Mucosa of descending colon (tissue), 3 donors: ENCODE measurements around the gene DNAI1. TPM values are rescaled to one million over a fixed set of nuclear protein-coding genes. Genes with fewer than 3 reads are reported as not detected.

Experiments
- ATAC-seq: fragments of 200-7000 bp; cut with Tn5 transposase; one replicate; pipeline ENCODE4 v1.9.1; 2020; ENCODE audit warnings: mild to moderate bottlenecking, moderate library complexity
- DNase-seq, 3 donors: peaks; one replicate each; pipeline ENCODE4 v3.0.0-alpha.2; 2020
- H3K36me3 ChIP-seq: fragments of 200-600 bp; one replicate; pipeline ENCODE4 v1.8.0; 2021; ENCODE audit warnings: low read depth, mild to moderate bottlenecking
- H3K4me1 ChIP-seq: fragments of 200-600 bp; one replicate; pipeline ENCODE4 v1.8.0; 2021; ENCODE audit warnings: low read depth, mild to moderate bottlenecking
- H3K4me3 ChIP-seq: fragments of 200-600 bp; one replicate; pipeline ENCODE4 v1.8.0; 2021; ENCODE audit warnings: mild to moderate bottlenecking
- H3K9me3 ChIP-seq: fragments of 200-600 bp; one replicate; pipeline ENCODE4 v1.8.0; 2021; ENCODE audit warnings: mild to moderate bottlenecking
- CTCF ChIP-seq: fragments of 200-600 bp; IDR thresholded peaks from one replicate; pipeline ENCODE4 v1.8.0; 2022; ENCODE audit warnings: antibody characterized with exemption, mild to moderate bottlenecking
- intact Hi-C, 2 donors: fragments of 100-400 bp; cut with DNase I in 1 of 2; cut with micrococcal nuclease in 1 of 2; formaldehyde crosslinking; loops; one replicate each; pipeline versions ENCODE4 v1.11.0 to v1.11.1; 2022; cut with DNase I, micrococcal nuclease
- total RNA-seq, 3 donors: library from RNA; stranded (reverse); fragmentation: NEBNext Ultra II Directional in 2 of 3; extraction: Animal tissue kit (Norgen Biotek cat#: 25700) in 2 of 3; gene quantifications; one replicate each; pipeline versions ENCODE4 v1.2.1 to v1.2.4, GENCODE V29; 2021 to 2023
- donor health status: DM: no; HTN: no; CAD: no; lungs with moderate emphysema.
- donor health status: DM: no; HTN: no; CAD: no.
- donor health status: DM: no; HTN: yes; CAD: no.

DNAI1 gene
- total RNA-seq, 3 donors from 2014 or later: not detected

DNA sequence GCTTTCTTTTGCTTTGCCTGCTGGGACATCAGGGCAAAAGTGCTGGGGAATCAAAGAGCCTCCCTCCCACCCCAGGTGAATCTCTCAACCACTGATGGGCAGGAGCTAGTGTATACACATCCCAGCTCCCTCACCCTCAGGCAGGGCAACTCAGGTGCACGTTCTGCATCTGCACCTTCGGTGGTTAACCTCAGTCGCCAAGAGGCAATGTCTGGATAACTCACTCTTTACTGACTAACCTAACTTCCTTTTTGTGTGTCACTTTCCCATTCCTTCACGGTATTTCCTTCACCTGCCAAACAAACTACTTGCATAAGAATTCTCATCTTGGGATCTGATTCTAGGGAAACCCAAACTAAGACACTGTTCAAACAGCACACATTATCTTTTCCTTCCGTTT is 104.7 kb downstream of the DNAI1 start:
- peak in 1 of 3 donors; percentile 17 for DNase-seq
- peaks cover 14% of the 10 kb centered on the region for H3K4me1 ChIP-seq
- no peak for ATAC-seq
- no peak for TF ChIP-seq CTCF
- no peaks in the 10 kb centered on the region for H3K9me3 ChIP-seq
- intact Hi-C loops: no loop called here
- no peak overlapping the region for H3K4me3 ChIP-seq
- no peaks in the 10 kb centered on the region for H3K36me3 ChIP-seq

DNA sequence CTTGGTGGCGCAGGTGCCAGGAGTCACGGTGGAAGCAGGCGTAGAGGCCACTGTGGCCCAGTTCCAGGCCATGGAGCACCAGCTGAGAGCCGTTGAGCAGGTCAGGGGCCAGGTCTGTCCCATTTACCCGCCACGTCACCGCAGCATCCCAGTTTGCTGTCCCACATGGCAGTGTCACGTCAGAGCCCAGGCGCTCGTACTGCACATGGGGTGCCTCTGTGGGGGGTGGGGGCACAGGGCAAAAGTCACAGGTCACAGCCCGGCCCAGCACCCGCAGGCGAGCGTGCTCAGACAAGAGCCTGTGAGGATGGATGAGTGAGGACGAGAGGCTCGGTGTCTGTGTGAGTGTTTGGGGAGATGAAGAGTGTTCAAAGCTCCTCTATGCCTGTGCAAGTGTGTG is 106.0 kb downstream of the DNAI1 start:
- peak in 2 of 3 donors; percentile 16 to 34 for DNase-seq
- H3K4me1 ChIP-seq: peaks cover 10% of the 10 kb centered on the region
- intact Hi-C loops: no loop called here

DNA sequence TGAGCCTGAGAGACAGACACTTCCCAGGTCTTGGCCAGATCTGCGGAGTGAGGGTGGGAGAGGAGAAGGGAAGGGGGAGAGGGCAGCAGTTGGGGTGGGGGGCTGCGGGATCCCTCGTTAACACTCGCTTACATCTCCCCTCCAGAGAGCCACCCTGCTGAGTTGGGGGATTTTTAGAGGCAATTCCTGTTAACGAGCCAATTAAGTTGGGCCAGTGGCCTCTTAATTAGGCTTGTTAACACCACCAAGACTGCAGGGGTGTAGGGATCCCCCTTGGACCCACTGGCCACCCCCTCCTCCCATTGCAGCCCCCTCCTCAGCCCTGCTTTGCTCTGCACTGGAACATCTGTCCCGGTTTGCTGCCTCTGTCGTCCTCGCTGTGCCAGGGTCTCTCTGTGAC is 107.3 kb downstream of the DNAI1 start:
- no peak for TF ChIP-seq CTCF
- Histone ChIP-seq H3K4me3 (no peak overlapping the region), H3K9me3 (no peaks in the 10 kb centered on the region), H3K4me1 (peaks cover 3% of the 10 kb centered on the region), H3K36me3 (no peaks in the 10 kb centered on the region)
- DNase-seq (no peak), ATAC-seq (no peak)
- intact Hi-C loops: no loop called here

More for the DNA sequence above, 106.0 kb downstream of the DNAI1 start:
- no peak for ATAC-seq
- Histone ChIP-seq H3K4me3 (no peak overlapping the region), H3K9me3 (no peaks in the 10 kb centered on the region), H3K36me3 (no peaks in the 10 kb centered on the region)
- TF ChIP-seq CTCF: no peak

- ATAC-seq (no peak), DNase-seq (peak in 1 of 3 donors; percentile 27)
- intact Hi-C loops: no loop called here
- peaks cover 5% of the 10 kb centered on the region for H3K4me1 ChIP-seq
- no peak overlapping the region for H3K4me3 ChIP-seq
- H3K9me3 ChIP-seq: no peaks in the 10 kb centered on the region
- no peaks in the 10 kb centered on the region for H3K36me3 ChIP-seq
- no peak for TF ChIP-seq CTCF
Measured at GRCh38 chr9:34566322-34566721, 107.7 kb downstream of the DNAI1 start.

DNA sequence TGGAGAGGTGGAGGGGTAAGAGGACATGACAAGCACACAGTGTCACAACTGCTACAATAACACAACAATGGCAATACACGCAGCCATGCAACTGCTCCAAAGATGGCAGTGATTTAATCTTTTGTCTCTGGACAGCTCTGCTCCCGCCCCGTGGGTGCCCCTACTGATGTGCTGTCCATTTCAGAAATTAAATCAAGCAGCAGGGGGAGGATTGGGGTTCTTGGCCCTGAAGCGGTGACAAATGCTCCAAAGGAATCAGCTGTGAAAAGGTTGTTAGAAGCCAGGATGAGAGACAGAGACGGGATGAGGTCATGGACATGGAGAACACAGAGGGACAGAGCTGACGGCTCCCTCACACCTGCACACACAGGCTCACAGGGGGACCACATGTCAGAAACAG is 108.4 kb downstream of the DNAI1 start:
- no peak for DNase-seq
- intact Hi-C loops: no loop called here
- Histone ChIP-seq H3K9me3 (no peaks in the 10 kb centered on the region), H3K36me3 (no peaks in the 10 kb centered on the region), H3K4me1 (peaks cover 7% of the 10 kb centered on the region), H3K4me3 (no peak overlapping the region)
- no peak for ATAC-seq
- no peak for TF ChIP-seq CTCF

- Histone ChIP-seq H3K9me3 (no peaks in the 10 kb centered on the region), H3K4me1 (peaks cover 7% of the 10 kb centered on the region), H3K36me3 (no peaks in the 10 kb centered on the region), H3K4me3 (no peak overlapping the region)
- intact Hi-C loops: no loop called here
- ATAC-seq (no peak), DNase-seq (no peak)
- no peak for TF ChIP-seq CTCF
Measured at GRCh38 chr9:34568133-34568532, 109.5 kb downstream of the DNAI1 start.
